HG03159 (cell line): ENCODE results near the gene HOXC12.

Experiments
- ATAC-seq: cut with Tn5 transposase; IDR thresholded peaks from one replicate; pipeline ENCODE4 v1.9.1; 2021; ENCODE audit warnings: mild to moderate bottlenecking, moderate library complexity; ENCODE audit not compliant: unreplicated experiment

Gene HOXC12, protein sequence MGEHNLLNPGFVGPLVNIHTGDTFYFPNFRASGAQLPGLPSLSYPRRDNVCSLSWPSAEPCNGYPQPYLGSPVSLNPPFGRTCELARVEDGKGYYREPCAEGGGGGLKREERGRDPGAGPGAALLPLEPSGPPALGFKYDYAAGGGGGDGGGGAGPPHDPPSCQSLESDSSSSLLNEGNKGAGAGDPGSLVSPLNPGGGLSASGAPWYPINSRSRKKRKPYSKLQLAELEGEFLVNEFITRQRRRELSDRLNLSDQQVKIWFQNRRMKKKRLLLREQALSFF

DNA sequence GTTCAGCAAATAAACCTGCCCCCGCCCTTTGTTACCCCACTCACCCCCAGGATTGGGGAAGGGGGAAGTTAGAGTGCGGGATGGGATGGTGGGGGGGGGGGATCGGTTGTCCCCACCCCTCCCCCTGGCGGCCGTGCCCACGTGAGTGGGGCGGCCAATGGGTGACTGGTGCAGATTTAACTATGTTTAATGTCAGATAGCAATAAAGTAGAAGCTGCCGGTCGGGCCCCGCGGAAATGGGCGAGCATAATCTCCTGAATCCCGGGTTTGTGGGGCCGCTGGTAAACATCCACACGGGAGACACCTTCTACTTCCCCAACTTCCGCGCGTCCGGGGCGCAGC lies at the start of gene HOXC12:
HOXC12 (plus strand) TSS at position 210 of the 342 bp plus-strand sequence; CDS start at position 237, 27 bp downstream.
- no peak for ATAC-seq

DNA sequence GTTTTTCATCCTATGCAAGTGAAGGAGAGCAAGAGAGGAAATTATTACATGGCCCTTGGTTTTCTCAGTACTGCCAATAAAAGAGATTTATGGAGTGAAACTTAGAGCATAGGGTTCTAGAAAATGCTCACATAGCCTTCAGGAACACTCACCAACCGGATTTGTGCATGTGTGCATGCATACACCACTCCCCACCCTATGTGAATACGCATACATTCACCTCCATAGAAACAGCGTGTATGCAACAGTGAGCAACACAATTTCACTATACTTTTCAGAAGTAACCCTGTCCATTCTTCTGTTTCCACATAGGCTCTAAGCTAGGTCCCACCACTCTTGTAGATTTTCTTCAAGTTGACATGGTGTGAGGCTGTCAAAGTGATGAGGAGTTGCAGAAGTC lies 47.6 kb upstream of the HOXC12 start:
- no peak for ATAC-seq

GRCh38 chr12:53916788-53917655 lies 37.7 kb upstream of the HOXC12 start:
- ATAC-seq = no peak

GRCh38 chr12:53924521-53925405 lies 29.9 kb upstream of the HOXC12 start:
- ATAC-seq = no peak

GRCh38 chr12:53927220-53928029 lies 27.3 kb upstream of the HOXC12 start:
- ATAC-seq = no peak

GRCh38 chr12:53928054-53928835 lies 26.5 kb upstream of the HOXC12 start:
- ATAC-seq = no peak

DNA sequence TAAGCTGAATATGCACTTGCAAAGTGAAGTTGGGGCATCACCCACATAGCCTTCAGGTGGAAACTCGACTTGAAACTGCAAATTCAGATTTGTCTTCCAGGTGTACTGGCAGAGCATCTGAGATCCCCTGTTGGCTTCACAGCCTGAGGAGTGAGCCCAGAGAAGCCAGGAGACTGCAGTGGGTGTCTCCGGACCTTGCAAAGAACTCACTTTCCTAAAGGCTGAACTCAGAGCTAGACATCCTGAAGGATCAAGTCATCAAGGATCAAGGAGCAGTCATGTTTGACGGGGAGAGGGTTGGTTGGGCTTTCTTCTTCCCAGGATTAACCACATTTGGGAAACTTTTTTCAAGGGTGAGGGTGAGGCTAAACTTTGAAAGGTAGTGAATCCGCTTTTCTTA lies 25.2 kb upstream of the HOXC12 start:
- ATAC-seq = no peak

DNA sequence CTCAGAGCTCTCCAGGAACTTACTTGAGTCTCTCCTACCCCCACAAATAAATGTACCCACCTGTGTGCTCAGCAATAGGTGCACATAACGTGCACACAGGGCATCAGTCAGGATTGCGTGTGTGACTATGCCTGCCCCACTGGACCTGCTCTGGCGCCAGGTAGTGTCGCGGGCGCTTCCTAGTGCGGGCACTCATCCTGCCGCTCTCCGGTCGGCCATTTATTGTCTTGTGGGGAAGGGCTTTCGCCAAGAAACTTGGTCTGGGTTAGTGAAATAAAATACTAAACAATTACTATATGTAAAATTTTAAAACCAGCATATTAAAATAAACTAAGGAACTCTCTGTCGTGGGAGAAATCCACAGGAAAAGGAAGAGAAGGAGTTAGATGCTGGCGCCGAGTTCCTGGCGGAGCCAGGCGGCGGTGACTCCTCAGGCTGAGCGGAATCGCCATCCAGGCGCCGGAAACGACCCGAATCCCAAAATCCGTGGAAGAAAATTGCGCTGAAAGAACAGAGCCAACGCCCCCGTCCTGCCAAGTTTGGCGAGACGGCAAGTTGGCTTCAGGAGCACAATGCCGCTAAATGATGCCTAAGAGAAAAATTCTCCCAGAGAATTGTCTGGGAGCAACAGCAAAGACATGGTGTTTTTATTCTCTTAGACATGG lies 24.0 kb upstream of the HOXC12 start:
- ATAC-seq = no peak

- ATAC-seq = no peak
Measured at GRCh38 chr12:53931844-53932581, 22.7 kb upstream of the HOXC12 start.

GRCh38 chr12:53932915-53933314 lies 21.8 kb upstream of the HOXC12 start:
- ATAC-seq = no peak

GRCh38 chr12:53935383-53936341 lies 19.0 kb upstream of the HOXC12 start:
- no peak for ATAC-seq

DNA sequence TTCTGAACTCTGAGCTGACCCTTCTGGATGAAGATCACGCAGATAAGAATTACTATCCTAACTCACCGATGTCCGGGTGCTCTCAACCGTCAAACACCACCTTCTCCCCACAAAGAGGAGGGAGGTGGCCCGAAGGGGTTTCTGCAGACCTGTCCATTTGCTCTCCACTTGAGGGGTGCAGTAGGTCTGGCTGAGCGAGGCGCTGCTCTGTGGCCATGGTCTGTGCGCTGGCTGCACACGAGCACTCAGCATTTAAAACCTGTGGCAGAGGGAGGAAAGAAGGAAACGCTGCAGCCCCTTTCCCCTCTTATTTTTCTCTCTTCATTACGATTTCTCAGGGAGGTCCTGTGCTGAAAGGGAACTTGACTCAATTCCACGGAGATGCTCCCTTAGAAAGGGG lies 17.6 kb upstream of the HOXC12 start:
- ATAC-seq = no peak

- ATAC-seq = no peak
Measured at GRCh38 chr12:53937596-53938325, 16.9 kb upstream of the HOXC12 start.

DNA sequence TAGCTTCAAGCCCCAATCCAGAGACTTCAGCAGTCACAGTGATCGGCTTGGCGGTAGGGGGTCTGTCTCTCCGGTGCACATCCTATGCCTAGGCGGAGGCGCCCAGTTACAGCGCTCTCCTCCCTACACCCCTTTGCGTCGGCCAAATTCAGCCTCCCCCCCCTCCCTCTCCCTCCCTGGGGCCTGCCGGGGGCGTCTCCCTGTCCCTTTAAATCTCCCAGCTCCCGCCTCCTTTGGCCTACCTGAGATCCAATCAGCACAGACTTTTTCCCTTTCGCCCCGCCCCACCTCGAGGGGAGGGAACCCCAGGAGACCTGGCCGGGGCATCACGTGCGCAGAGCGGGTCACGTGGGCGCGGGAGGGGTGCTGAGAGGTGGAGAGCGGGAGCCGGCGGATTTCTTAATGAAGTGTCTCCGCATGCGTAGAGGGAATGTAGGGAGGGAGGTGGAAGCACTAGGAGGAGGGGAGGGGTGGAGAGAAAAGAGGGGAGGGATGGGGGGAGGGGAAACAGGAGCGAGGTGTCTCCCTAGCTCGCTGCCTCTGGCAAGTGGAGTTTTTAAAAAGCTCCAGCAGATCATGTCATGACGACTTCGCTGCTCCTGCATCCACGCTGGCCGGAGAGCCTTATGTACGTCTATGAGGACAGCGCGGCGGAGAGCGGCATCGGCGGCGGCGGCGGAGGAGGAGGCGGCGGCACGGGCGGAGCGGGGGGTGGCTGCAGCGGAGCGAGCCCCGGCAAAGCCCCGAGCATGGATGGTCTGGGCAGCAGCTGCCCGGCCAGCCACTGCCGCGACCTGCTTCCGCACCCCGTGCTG lies 16.2 kb upstream of the HOXC12 start, which contains the start of gene HOXC13:
HOXC13 (plus strand) TSS at position 506 of the 815 bp plus-strand sequence; CDS start at position 582, 76 bp downstream.
- no peak for ATAC-seq
